AG10803 (cell line): ENCODE results near the gene TBC1D22A.
A peak's percentile ranks its signal among the peaks of the same experiment; 100 is the strongest.

Experiments used
- DNase-seq: peaks from one replicate; pipeline ENCODE4 v3.0.0; 2010; ENCODE audit warnings: low read depth
- H3K4me3 ChIP-seq: 2 replicates; pipeline ENCODE4 v1.5.1; 2011; ENCODE audit warnings: mild to moderate bottlenecking, low read length, control low read depth
- TF ChIP-seq, protein P1 (sequence below): conservative IDR thresholded peaks from 2 replicates; pipeline ENCODE4 v1.5.1; 2011; ENCODE audit warnings: mild to moderate bottlenecking, low read length, control low read depth, inconsistent platforms

TBC1D22A gene

GRCh38 chr22:47088480-47089158, 326.2 kb downstream of the TBC1D22A start:
- H3K4me3 ChIP-seq = no peak overlapping the region
- TF ChIP-seq, protein P1, sequence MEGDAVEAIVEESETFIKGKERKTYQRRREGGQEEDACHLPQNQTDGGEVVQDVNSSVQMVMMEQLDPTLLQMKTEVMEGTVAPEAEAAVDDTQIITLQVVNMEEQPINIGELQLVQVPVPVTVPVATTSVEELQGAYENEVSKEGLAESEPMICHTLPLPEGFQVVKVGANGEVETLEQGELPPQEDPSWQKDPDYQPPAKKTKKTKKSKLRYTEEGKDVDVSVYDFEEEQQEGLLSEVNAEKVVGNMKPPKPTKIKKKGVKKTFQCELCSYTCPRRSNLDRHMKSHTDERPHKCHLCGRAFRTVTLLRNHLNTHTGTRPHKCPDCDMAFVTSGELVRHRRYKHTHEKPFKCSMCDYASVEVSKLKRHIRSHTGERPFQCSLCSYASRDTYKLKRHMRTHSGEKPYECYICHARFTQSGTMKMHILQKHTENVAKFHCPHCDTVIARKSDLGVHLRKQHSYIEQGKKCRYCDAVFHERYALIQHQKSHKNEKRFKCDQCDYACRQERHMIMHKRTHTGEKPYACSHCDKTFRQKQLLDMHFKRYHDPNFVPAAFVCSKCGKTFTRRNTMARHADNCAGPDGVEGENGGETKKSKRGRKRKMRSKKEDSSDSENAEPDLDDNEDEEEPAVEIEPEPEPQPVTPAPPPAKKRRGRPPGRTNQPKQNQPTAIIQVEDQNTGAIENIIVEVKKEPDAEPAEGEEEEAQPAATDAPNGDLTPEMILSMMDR = no peak
- DNase-seq = no peak

DNA sequence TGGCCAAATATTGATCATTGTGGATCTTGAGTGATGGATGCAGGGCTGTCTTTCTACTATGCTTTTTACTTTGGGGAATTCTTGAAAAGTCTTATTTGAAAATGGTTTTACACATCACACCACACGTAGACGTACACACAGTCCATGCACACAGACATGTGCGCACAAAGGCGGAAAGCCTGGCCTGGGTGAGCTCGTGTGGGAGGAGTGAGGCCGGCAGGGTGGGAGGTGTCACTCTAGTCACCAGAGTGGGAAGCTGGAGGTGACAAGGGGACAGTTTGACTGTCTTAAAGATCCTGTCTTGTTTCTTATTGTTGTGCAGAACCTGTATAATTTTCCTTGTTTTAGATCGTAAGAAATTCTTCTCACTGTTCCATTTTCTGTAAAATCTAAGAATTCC, 326.9 kb downstream of the TBC1D22A start:
- TF ChIP-seq, protein P1 = no peak
- no peak for DNase-seq
- H3K4me3 ChIP-seq = no peak overlapping the region

GRCh38 chr22:47089796-47090460, 327.5 kb downstream of the TBC1D22A start:
- peak overlapping the region; percentile 59 for H3K4me3 ChIP-seq
- no peak for DNase-seq
- TF ChIP-seq, protein P1 = no peak

DNA sequence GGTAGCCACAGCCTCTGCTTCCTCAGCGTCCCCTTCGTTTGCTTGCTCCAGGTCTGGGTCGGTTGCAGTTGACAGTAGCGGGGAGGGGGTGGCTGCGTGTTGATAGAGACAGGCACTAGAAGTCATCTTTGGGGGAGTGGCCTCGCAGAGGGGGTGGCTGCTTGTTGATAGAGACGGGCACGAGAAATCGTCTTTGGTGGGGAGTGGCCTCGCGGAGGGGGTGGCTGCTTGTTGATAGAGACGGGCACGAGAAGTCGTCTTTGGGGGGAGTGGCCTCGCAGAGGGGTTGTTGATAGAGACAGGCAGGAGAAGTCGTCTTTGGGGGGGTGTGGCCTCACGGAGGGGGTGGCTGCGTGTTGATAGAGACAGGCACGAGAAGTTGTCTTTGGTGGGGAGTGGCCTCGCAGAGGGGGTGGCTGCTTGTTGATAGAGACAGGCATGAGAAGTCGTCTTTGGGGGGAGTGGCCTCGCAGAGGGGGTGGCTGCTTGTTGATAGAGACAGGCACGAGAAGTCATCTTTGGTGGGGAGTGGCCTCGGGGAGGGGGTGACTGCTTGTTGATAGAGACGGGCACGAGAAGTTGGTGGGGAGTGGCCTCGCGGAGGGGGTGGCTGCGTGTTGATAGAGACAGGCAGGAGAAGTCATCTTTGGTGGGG, 328.3 kb downstream of the TBC1D22A start:
- peak overlapping the region; percentile 59 for H3K4me3 ChIP-seq
- peak; percentile 74 for DNase-seq
- TF ChIP-seq, protein P1 = no peak

DNA sequence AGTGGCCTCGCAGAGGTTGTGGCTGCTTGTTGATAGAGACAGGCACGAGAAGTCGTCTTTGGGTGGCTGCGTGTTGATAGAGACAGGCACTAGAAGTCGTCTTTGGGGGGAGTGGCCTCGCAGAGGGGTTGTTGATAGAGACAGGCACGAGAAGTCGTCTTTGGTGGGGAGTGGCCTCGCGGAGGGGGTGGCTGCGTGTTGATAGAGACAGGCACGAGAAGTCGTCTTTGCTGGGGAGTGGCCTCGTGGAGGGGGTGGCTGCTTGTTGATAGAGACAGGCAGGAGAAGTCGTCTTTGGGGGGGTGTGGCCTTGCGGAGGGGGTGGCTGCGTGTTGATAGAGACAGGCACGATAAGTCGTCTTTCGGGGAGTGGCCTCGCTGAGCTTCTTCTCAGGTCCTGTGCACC, 328.8 kb downstream of the TBC1D22A start:
- H3K4me3 ChIP-seq = peak overlapping the region; percentile 59
- DNase-seq = no peak
- TF ChIP-seq, protein P1 = no peak

- DNase-seq = no peak
- TF ChIP-seq, protein P1 = no peak
- H3K4me3 ChIP-seq = no peak overlapping the region
These were observed 329.7 kb downstream of the TBC1D22A start for GRCh38 chr22:47091921-47092700.
